Common myeloid progenitor, CD34-positive (primary cell): ENCODE measurements around the gene PMM2.

Source experiments
- CTCF ChIA-PET: fragments of 350-600 bp; sonication (Branson Sonifier 250); formaldehyde crosslinking; loops from one replicate; lab custom pipeline; 2021; ENCODE audit warnings: antibody characterized with exemption; lab: Charles Lee
- POLR2A ChIA-PET: fragments of 350-600 bp; sonication (Branson Sonifier 250); formaldehyde crosslinking; loops from one replicate; lab custom pipeline; 2021; ENCODE audit warnings: antibody characterized with exemption; lab: Charles Lee
- DNase-seq, 3 donors: peaks; one replicate each; pipeline versions ENCODE4 v3.0.0 to v3.0.0-alpha.2; 2013
- H3K27ac ChIP-seq, 2 experiments: 1 replicate in 1 of 2; 2 replicates in 1 of 2; pipeline ENCODE4 v1.7.0; 2013; ENCODE audit warnings: inconsistent platforms in 2 of 2, low read length in 2 of 2, mild to moderate bottlenecking in 2 of 2, low read depth in 1 of 2, moderate library complexity in 1 of 2; ENCODE audit not compliant: severe bottlenecking in 2 of 2, insufficient read depth in 1 of 2, poor library complexity in 1 of 2
- H3K27me3 ChIP-seq, 5 experiments: replicated peaks in 2 of 5; 1 replicate in 3 of 5; 2 replicates in 2 of 5; pipeline versions ENCODE4 v1.6.1 to v1.7.0; 2013; ENCODE audit warnings: low read length in 4 of 5, mild to moderate bottlenecking in 2 of 5, moderate library complexity in 2 of 5, inconsistent platforms in 1 of 5; ENCODE audit not compliant: insufficient read depth in 5 of 5, control insufficient read depth in 4 of 5
- H3K36me3 ChIP-seq, 4 experiments: 1 replicate in 2 of 4; 2 replicates in 2 of 4; pipeline versions ENCODE4 v1.6.1 to v1.7.0; 2013; ENCODE audit warnings: low read length in 3 of 4, control low read depth in 1 of 4, mild to moderate bottlenecking in 1 of 4; ENCODE audit not compliant: control insufficient read depth in 4 of 4, insufficient read depth in 4 of 4
- H3K4me1 ChIP-seq, 4 experiments: 1 replicate in 3 of 4; 2 replicates in 1 of 4; pipeline versions ENCODE4 v1.6.1 to v1.7.1; 2013; ENCODE audit warnings: low read length in 3 of 4, mild to moderate bottlenecking in 3 of 4, control low read depth in 1 of 4, inconsistent platforms in 1 of 4, moderate library complexity in 1 of 4; ENCODE audit not compliant: control insufficient read depth in 4 of 4, insufficient read depth in 4 of 4; ENCODE audit errors: control extremely low read depth in 1 of 4
- H3K4me3 ChIP-seq, 7 experiments: 1 replicate in 4 of 7; 2 replicates in 3 of 7; pipeline versions ENCODE4 v1.5.1 to v1.7.0; 2013; ENCODE audit warnings: mild to moderate bottlenecking in 7 of 7, low read length in 6 of 7, moderate library complexity in 6 of 7, inconsistent platforms in 2 of 7, low read depth in 2 of 7, control low read depth in 1 of 7; ENCODE audit not compliant: insufficient read depth in 4 of 7, control insufficient read depth in 1 of 7; ENCODE audit errors: extremely low read depth in 1 of 7
- H3K9me3 ChIP-seq, 5 experiments: 1 replicate in 4 of 5; 2 replicates in 1 of 5; pipeline versions ENCODE4 v1.6.1 to v1.7.1; 2013; ENCODE audit warnings: low read length in 4 of 5, mild to moderate bottlenecking in 2 of 5, inconsistent platforms in 1 of 5, low read depth in 1 of 5, moderate library complexity in 1 of 5; ENCODE audit not compliant: control insufficient read depth in 4 of 5, insufficient read depth in 2 of 5; ENCODE audit errors: control extremely low read depth in 1 of 5
- WGBS: methylation state at CpG from one replicate; pipeline ENCODE4 v1.1.5; 2013; ENCODE audit not compliant: insufficient coverage; 5-methylcytosine and 5-hydroxymethylcytosine counted together

PMM2 gene

DNA sequence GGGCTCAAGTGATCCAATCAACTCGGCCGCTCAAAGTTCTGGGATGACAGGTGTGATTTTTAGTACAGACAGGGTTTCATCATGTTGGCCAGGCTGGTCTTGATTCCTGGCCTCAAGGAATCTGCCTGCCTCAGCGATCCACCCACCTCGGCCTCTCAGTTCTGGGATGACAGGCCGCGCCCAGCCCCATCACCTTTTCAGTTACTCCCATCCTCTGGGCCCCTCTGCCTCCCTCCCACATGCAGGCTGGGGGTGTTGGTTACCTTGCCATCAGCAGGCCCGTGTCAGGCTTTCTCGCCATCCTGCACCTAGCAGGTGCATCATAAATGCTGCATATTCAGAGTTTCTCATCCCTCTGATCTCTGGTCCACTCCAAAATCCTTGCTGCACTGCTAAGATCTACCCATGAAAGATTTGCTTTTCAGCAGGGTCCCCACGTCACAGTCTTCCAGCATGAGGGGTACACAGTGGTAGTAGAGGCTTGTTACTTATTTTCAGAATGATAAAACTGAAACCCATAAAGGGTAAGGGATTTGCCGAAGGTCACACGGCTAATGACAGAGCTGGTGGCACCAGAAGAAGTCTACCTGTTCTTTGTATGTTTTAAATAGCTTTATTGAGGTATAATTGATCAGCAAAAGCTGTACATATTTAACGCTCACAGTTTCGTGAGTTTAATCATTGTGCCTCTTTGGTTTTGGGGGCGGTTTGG is 16.6 kb downstream of the PMM2 start:
- peaks cover 16 to 79% (median 62%) of the 10 kb centered on the region in 4 experiments for H3K36me3 ChIP-seq
- DNase-seq, result no peak
- H3K4me1 ChIP-seq, result peaks cover 0 to 3% (median 0%) of the 10 kb centered on the region in 4 experiments
- no peak overlapping the region for H3K4me3 ChIP-seq
- H3K27ac ChIP-seq, result no peak overlapping the region
- ChIA-PET POLR2A (no interaction called here), CTCF (no interaction called here)
- H3K27me3 ChIP-seq, result no peaks in the 10 kb centered on the region
- 87% methylated on average over 11 of the region's 14 CpGs for WGBS
- no peaks in the 10 kb centered on the region for H3K9me3 ChIP-seq

GRCh38 chr16:8816967-8817655 is 19.5 kb downstream of the PMM2 start:
- POLR2A ChIA-PET, result no interaction called here
- no peak overlapping the region for H3K27ac ChIP-seq
- CTCF ChIA-PET, result interaction anchor here (0.9 kb wide), 1 partner anchor 67 kb away, joined by 3 read pairs; no protein-coding TSS in a partner anchor
- H3K36me3 ChIP-seq, result peaks cover 16 to 78% (median 54%) of the 10 kb centered on the region in 4 experiments
- peaks cover 0 to 3% (median 0%) of the 10 kb centered on the region in 4 experiments for H3K4me1 ChIP-seq
- no peaks in the 10 kb centered on the region for H3K9me3 ChIP-seq
- H3K4me3 ChIP-seq, result no peak overlapping the region
- 96% methylated on average over 4 of the region's 6 CpGs for WGBS
- no peaks in the 10 kb centered on the region for H3K27me3 ChIP-seq
- peak in 1 of 3 donors; percentile 10 for DNase-seq

GRCh38 chr16:8818504-8819270 is 21.0 kb downstream of the PMM2 start:
- CTCF ChIA-PET, result interaction anchor here (1.4 kb wide), 1 partner anchor 68 kb away, joined by 3 read pairs; no protein-coding TSS in a partner anchor
- H3K9me3 ChIP-seq, result no peaks in the 10 kb centered on the region
- no peak overlapping the region for H3K27ac ChIP-seq
- no peak overlapping the region for H3K4me3 ChIP-seq
- no peak for DNase-seq
- peaks cover 14 to 74% (median 44%) of the 10 kb centered on the region in 4 experiments for H3K36me3 ChIP-seq
- H3K27me3 ChIP-seq, result no peaks in the 10 kb centered on the region
- POLR2A ChIA-PET, result no interaction called here
- peaks cover 0 to 3% (median 0%) of the 10 kb centered on the region in 4 experiments for H3K4me1 ChIP-seq
- 81% methylated on average over 4 of the region's 10 CpGs for WGBS

DNA sequence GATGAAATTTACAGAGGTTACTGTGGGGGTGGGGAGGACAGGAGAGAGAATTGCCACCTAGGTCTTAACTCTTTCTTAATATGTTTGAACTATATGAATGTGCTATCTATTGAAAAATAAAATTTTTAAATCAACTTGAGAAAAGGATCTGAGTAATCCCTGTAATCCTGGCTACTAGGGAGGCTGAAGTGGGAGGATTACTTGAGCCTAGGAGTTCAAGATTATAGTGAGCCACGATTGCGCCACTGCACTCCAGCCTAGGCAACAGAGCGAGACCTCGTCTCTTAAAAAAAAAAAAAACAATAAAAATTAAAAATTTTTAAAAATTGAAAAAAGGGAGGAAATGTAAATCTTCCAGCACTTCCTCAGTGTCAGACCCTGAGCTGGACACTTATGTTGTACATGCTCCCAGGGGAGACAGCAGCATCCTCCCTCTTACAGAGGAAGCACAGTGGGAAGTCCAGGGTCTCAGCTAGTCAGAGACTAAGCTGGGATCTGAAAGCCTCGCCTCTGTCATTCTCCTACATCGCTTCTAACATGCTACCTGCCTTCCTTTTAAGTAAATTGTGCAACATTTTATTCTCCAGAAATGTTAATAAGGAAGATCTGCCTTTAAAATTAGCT is 21.9 kb downstream of the PMM2 start:
- ChIA-PET POLR2A (no interaction called here), CTCF (interaction anchor here (0.7 to 1.4 kb wide), 4 partner anchors 9 to 67 kb away, joined by 3 read pairs; no protein-coding TSS in a partner anchor)
- H3K4me3 ChIP-seq, result no peak overlapping the region
- peaks cover 0 to 3% (median 0%) of the 10 kb centered on the region in 4 experiments for H3K4me1 ChIP-seq
- WGBS, result no CpG with 5 or more reads among the region's 6 CpGs
- H3K27me3 ChIP-seq, result no peaks in the 10 kb centered on the region
- peaks cover 10 to 73% (median 43%) of the 10 kb centered on the region in 4 experiments for H3K36me3 ChIP-seq
- H3K9me3 ChIP-seq, result no peaks in the 10 kb centered on the region
- DNase-seq, result no peak
- H3K27ac ChIP-seq, result no peak overlapping the region

- no peak overlapping the region for H3K4me3 ChIP-seq
- ChIA-PET CTCF (no interaction called here), POLR2A (no interaction called here)
- H3K27ac ChIP-seq, result no peak overlapping the region
- no peaks in the 10 kb centered on the region for H3K4me1 ChIP-seq
- no peaks in the 10 kb centered on the region for H3K9me3 ChIP-seq
- peaks cover 10 to 62% (median 34%) of the 10 kb centered on the region in 4 experiments for H3K36me3 ChIP-seq
- WGBS, result 100% methylated on average over 1 of the region's 3 CpGs
- no peak for DNase-seq
- H3K27me3 ChIP-seq, result no peaks in the 10 kb centered on the region
Measured at GRCh38 chr16:8822403-8822802, 24.8 kb downstream of the PMM2 start.

- ChIA-PET CTCF (no interaction called here), POLR2A (no interaction called here)
- no peaks in the 10 kb centered on the region for H3K4me1 ChIP-seq
- DNase-seq, result no peak
- H3K27ac ChIP-seq, result no peak overlapping the region
- H3K27me3 ChIP-seq, result no peaks in the 10 kb centered on the region
- H3K36me3 ChIP-seq, result peaks cover 2 to 57% (median 36%) of the 10 kb centered on the region in 4 experiments
- no peak overlapping the region for H3K4me3 ChIP-seq
- 100% methylated on average over 1 of the region's 3 CpGs for WGBS
- H3K9me3 ChIP-seq, result no peaks in the 10 kb centered on the region
Measured at GRCh38 chr16:8826278-8826879, 28.7 kb downstream of the PMM2 start.
